ENCODE results near the gene OPHN1.
"Not testable (repeated sequence)": the region's sequence is repeated elsewhere in the genome, so short reads cannot be mapped to it uniquely, and the experiment has no call there.

Gene OPHN1

GRCh38 chrX:68355629-68355920 lies 77.7 kb downstream of the OPHN1 start:
- DNase-seq = no peak

- no peak for DNase-seq
These were observed 78.2 kb downstream of the OPHN1 start for GRCh38 chrX:68354879-68355628.

- DNase-seq = no peak
These were observed 88.3 kb downstream of the OPHN1 start for GRCh38 chrX:68345025-68345424.

- DNase-seq = no peak
These were observed 89.7 kb downstream of the OPHN1 start for GRCh38 chrX:68343551-68343950.

GRCh38 chrX:68332201-68332731 lies 101.0 kb downstream of the OPHN1 start:
- DNase-seq = no peak

GRCh38 chrX:68326841-68327240 lies 106.5 kb downstream of the OPHN1 start:
- not testable (repeated sequence) for DNase-seq

- no peak for DNase-seq
These were observed 125.5 kb downstream of the OPHN1 start for GRCh38 chrX:68307769-68308168.

- DNase-seq = no peak
These were observed 128.7 kb downstream of the OPHN1 start for GRCh38 chrX:68304602-68305001.

- DNase-seq = no peak
These were observed 133.4 kb downstream of the OPHN1 start for GRCh38 chrX:68299898-68300297.

- DNase-seq = no peak
These were observed 140.8 kb downstream of the OPHN1 start for GRCh38 chrX:68292471-68292870.

- no peak for DNase-seq
These were observed 145.2 kb downstream of the OPHN1 start for GRCh38 chrX:68288127-68288526.

- no peak for DNase-seq
These were observed 145.9 kb downstream of the OPHN1 start for GRCh38 chrX:68287419-68287818.

GRCh38 chrX:68286980-68287379 lies 146.3 kb downstream of the OPHN1 start:
- DNase-seq = no peak

GRCh38 chrX:68286076-68286475 lies 147.2 kb downstream of the OPHN1 start:
- no peak for DNase-seq

- no peak for DNase-seq
These were observed 148.9 kb downstream of the OPHN1 start for GRCh38 chrX:68284281-68284904.

- DNase-seq = no peak
These were observed 159.4 kb downstream of the OPHN1 start for GRCh38 chrX:68273887-68274286.

- not testable (repeated sequence) for DNase-seq
These were observed 168.5 kb downstream of the OPHN1 start for GRCh38 chrX:68264793-68265192.

- no peak for DNase-seq
These were observed 172.1 kb downstream of the OPHN1 start for GRCh38 chrX:68261060-68261672.

- no peak for DNase-seq
These were observed 176.3 kb downstream of the OPHN1 start for GRCh38 chrX:68256990-68257389.

- DNase-seq = no peak
These were observed 178.3 kb downstream of the OPHN1 start for GRCh38 chrX:68254738-68255645.

GRCh38 chrX:68252664-68253063 lies 180.6 kb downstream of the OPHN1 start:
- no peak for DNase-seq

- peak; percentile 0 for DNase-seq
These were observed 183.4 kb downstream of the OPHN1 start for GRCh38 chrX:68249903-68250302.

GRCh38 chrX:68249401-68249831 lies 183.9 kb downstream of the OPHN1 start:
- no peak for DNase-seq

Measured in GF-D8 (cell line).